CD4-positive, alpha-beta T cell (primary cell): ENCODE data around the gene TPK1. TPM values are rescaled to one million over a fixed set of nuclear protein-coding genes. Genes with fewer than 3 reads are reported as not detected.

ENCODE experiments used
- ATAC-seq: fragments of 200-7000 bp; cut with Tn5 transposase; one replicate; pipeline ENCODE4 v1.10.0; 2022; ENCODE audit warnings: mild to moderate bottlenecking; ENCODE audit not compliant: poor library complexity
- CTCF ChIA-PET: fragments of 350-600 bp; sonication (Branson Sonifier 250); formaldehyde crosslinking; loops from one replicate; lab custom pipeline; 2021; ENCODE audit warnings: antibody characterized with exemption, inconsistent platforms; lab: Charles Lee
- POLR2A ChIA-PET: fragments of 350-600 bp; sonication (Branson Sonifier 250); formaldehyde crosslinking; loops from one replicate; lab custom pipeline; 2021; ENCODE audit warnings: antibody characterized with exemption, inconsistent platforms; lab: Charles Lee
- DNase-seq, 14 experiments: peaks; one replicate each; pipeline ENCODE4 v3.0.0-alpha.2; 2013 to 2020; ENCODE audit warnings: mixed read lengths in 2 of 14
- H3K27ac ChIP-seq, 2 donors: one replicate each; pipeline versions ENCODE4 v1.5.1 to v1.7.0; 2013; ENCODE audit warnings: low read length in 2 of 2, low read depth in 1 of 2, mild to moderate bottlenecking in 1 of 2
- H3K27me3 ChIP-seq, 2 experiments: 1 replicate in 1 of 2; 2 replicates in 1 of 2; pipeline versions ENCODE4 v1.6.1 to v1.7.0; 2013; ENCODE audit warnings: low read length in 2 of 2, control low read depth in 1 of 2, mild to moderate bottlenecking in 1 of 2, moderate library complexity in 1 of 2; ENCODE audit not compliant: insufficient read depth in 2 of 2, control insufficient read depth in 1 of 2
- H3K36me3 ChIP-seq: one replicate; pipeline ENCODE4 v1.6.1; 2013; ENCODE audit warnings: low read length, control low read depth; ENCODE audit not compliant: insufficient read depth
- H3K4me1 ChIP-seq: one replicate; pipeline ENCODE4 v1.6.1; 2013; ENCODE audit warnings: low read length, control low read depth; ENCODE audit not compliant: insufficient read depth
- H3K4me3 ChIP-seq: one replicate; pipeline ENCODE4 v1.5.1; 2013; ENCODE audit warnings: mild to moderate bottlenecking, low read length, moderate library complexity
- H3K9me3 ChIP-seq, 2 experiments: 1 replicate in 1 of 2; 2 replicates in 1 of 2; pipeline versions ENCODE4 v1.6.1 to v1.7.0; 2013; ENCODE audit warnings: low read length in 2 of 2, mild to moderate bottlenecking in 2 of 2, control low read depth in 1 of 2, moderate library complexity in 1 of 2; ENCODE audit not compliant: control insufficient read depth in 1 of 2, insufficient read depth in 1 of 2
- H3K27ac Mint-ChIP-seq: one replicate; pipeline ENCODE4 v1.8.0; 2020; ENCODE audit warnings: mixed read lengths
- H3K27me3 Mint-ChIP-seq: one replicate; pipeline ENCODE4 v1.8.0; 2021; ENCODE audit warnings: mixed read lengths
- H3K36me3 Mint-ChIP-seq: one replicate; pipeline ENCODE4 v1.8.0; 2021; ENCODE audit warnings: low read depth, mixed read lengths
- H3K4me1 Mint-ChIP-seq: one replicate; pipeline ENCODE4 v1.8.0; 2021; ENCODE audit warnings: low read depth, mixed read lengths
- H3K4me3 Mint-ChIP-seq: one replicate; pipeline ENCODE4 v1.8.0; 2020; ENCODE audit warnings: mild to moderate bottlenecking, mixed read lengths
- H3K9me3 Mint-ChIP-seq: one replicate; pipeline ENCODE4 v1.8.0; 2020; ENCODE audit warnings: mixed read lengths
- CTCF ChIP-seq: fragments of 200-600 bp; IDR thresholded peaks from one replicate; pipeline ENCODE4 v1.8.0; 2022; ENCODE audit warnings: antibody characterized with exemption, mild to moderate bottlenecking
- intact Hi-C, 2 experiments: fragments of 100-400 bp; cut with DNase I in 1 of 2; cut with micrococcal nuclease in 1 of 2; formaldehyde crosslinking; loops; one replicate each; pipeline versions ENCODE4 v1.15.1 to v1.9.0; 2023 to 2025; cut with DNase I, micrococcal nuclease
- total RNA-seq, 174 experiments: library from RNA in 2 of 174; stranded (reverse) in 2 of 174; gene quantifications; one replicate each; pipeline ENCODE4 v1.2.3 and lab custom pipeline; 2021 to 2026

Gene TPK1
- total RNA-seq, 2 experiments from 2014 or later = 17.1 to 17.8 TPM

GRCh38 chr7:144792050-144792449, 43.8 kb downstream of the TPK1 start:
- H3K4me3 ChIP-seq = no peak overlapping the region
- H3K27me3 ChIP-seq = no peaks in the 10 kb centered on the region
- no peak for TF ChIP-seq CTCF
- Mint-ChIP-seq H3K9me3 (no peaks in the 10 kb centered on the region), H3K4me1 (peaks cover 12% of the 10 kb centered on the region), H3K27ac (no peak overlapping the region), H3K27me3 (no peaks in the 10 kb centered on the region), H3K36me3 (peaks cover 8% of the 10 kb centered on the region), H3K4me3 (no peak overlapping the region)
- no peak for ATAC-seq
- H3K4me1 ChIP-seq = no peaks in the 10 kb centered on the region
- no peak overlapping the region for H3K27ac ChIP-seq
- ChIA-PET POLR2A (interaction anchor here (1.0 to 1.7 kb wide), 3 partner anchors 21 to 44 kb away, joined by 3 to 6 read pairs (median 3); partner anchors contain the start of gene TPK1), CTCF (no interaction called here)
- intact Hi-C loops = no loop called here
- DNase-seq = no peak
- H3K36me3 ChIP-seq = peaks cover 5% of the 10 kb centered on the region
- peaks cover 0 to 4% of the 10 kb centered on the region in 2 experiments for H3K9me3 ChIP-seq

- CTCF ChIA-PET = no interaction called here
- no peaks in the 10 kb centered on the region for H3K4me1 ChIP-seq
- Mint-ChIP-seq H3K4me3 (no peak overlapping the region), H3K4me1 (peaks cover 17% of the 10 kb centered on the region), H3K27me3 (no peaks in the 10 kb centered on the region), H3K36me3 (peaks cover 3% of the 10 kb centered on the region), H3K27ac (no peak overlapping the region), H3K9me3 (no peaks in the 10 kb centered on the region)
- POLR2A ChIA-PET = interaction anchor here (1.2 to 1.7 kb wide), 2 partner anchors 43 to 44 kb away, joined by 3 to 6 read pairs; partner anchors contain the start of gene TPK1
- peaks cover 0 to 3% of the 10 kb centered on the region in 2 experiments for H3K9me3 ChIP-seq
- intact Hi-C loops = no loop called here
- ATAC-seq (no peak), DNase-seq (no peak)
- no peaks in the 10 kb centered on the region for H3K27me3 ChIP-seq
- peaks cover 1% of the 10 kb centered on the region for H3K36me3 ChIP-seq
- no peak overlapping the region for H3K4me3 ChIP-seq
- no peak overlapping the region for H3K27ac ChIP-seq
- TF ChIP-seq CTCF = no peak
Measured at GRCh38 chr7:144791488-144791887, 44.4 kb downstream of the TPK1 start.

- Histone ChIP-seq H3K4me1 (no peaks in the 10 kb centered on the region), H3K27me3 (no peaks in the 10 kb centered on the region), H3K27ac (no peak overlapping the region), H3K9me3 (no peaks in the 10 kb centered on the region), H3K36me3 (no peaks in the 10 kb centered on the region), H3K4me3 (no peak overlapping the region)
- intact Hi-C loops = no loop called here
- Mint-ChIP-seq H3K27me3 (no peaks in the 10 kb centered on the region), H3K27ac (no peak overlapping the region), H3K36me3 (no peaks in the 10 kb centered on the region), H3K4me3 (no peak overlapping the region), H3K4me1 (peaks cover 14% of the 10 kb centered on the region), H3K9me3 (no peaks in the 10 kb centered on the region)
- CTCF ChIA-PET = interaction anchor here (2.1 kb wide), 1 partner anchor 48 kb away, joined by 10 read pairs; the partner anchor contains the start of gene TPK1
- DNase-seq (peak in 2 of 14 experiments; percentile 11), ATAC-seq (no peak)
- POLR2A ChIA-PET = interaction anchor here (7.6 kb wide), 1 partner anchor 48 kb away, joined by 54 read pairs; the partner anchor contains the start of gene TPK1
- no peak for TF ChIP-seq CTCF
Measured at GRCh38 chr7:144787127-144787526, 48.7 kb downstream of the TPK1 start.
